ENCODE data around the gene TBC1D9. TPM values are rescaled to one million over a fixed set of nuclear protein-coding genes. Genes with fewer than 3 reads are reported as not detected.

TBC1D9 gene
- total RNA-seq, 1 experiment from 2014 or later: 0.70 TPM

- TF ChIP-seq E2F5 (CRISPR knock-in tag; IDR thresholded peaks at IDR 0.05): no peak
- no peak for TF ChIP-seq E2F1 (CRISPR knock-in tag; IDR thresholded peaks at IDR 0.05)
These were observed 13.4 kb downstream of the TBC1D9 start (continued) for GRCh38 chr4:140742838-140743193.

DNA sequence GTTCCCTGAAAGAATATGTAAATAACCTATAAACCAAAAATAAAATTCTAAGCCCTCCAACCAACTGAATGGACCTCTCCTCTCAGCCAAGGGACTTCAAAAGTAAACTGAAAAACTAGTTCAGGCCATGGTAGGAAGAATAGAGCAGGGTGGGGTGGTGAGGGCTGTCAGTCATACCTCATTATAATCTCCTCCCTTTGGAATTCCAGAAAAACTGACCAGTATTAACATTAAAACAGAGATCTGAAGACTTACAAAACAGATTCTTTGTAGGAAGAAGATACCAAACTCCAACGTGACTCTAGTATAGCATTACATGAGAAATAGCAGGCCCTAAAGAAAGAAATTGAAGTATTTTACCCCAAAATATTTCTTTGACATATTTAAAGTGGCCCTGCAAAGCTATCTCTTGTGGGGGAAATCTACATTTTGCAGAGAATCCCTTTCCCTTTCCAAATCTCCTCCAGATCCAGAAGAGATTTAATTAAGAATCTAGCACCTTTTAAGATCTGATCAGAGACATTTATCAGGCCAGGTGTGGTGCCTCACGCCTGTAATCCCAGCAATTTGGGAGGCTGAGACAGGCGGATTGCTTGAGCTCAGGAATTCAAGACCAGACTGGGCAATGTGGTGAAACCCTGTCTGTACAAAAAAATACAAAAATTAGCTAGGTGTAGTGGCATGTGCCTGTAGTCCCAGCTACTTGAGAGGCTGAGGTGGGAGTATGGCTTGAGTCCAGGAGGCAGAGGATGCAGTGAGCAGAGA lies 15.1 kb downstream of the TBC1D9 start:
- ATAC-seq (no peak), DNase-seq (ENCODE audit: low spot score) (no peak)
- Mint-ChIP-seq H3K36me3 (no peaks in the 10 kb centered on the region), H3K4me1 (peaks cover 72% of the 10 kb centered on the region), H3K27ac (no peak overlapping the region), H3K27me3 (ENCODE audit: low read depth) (no peaks in the 10 kb centered on the region; the same call in 1 of the 2 replicates), H3K4me3 (no peak overlapping the region), H3K9me3 (no peaks in the 10 kb centered on the region)
- TF ChIP-seq PRDM15 (CRISPR knock-in tag; IDR thresholded peaks at IDR 0.05): no peak
- TF ChIP-seq E2F1 (CRISPR knock-in tag; IDR thresholded peaks at IDR 0.05): no peak
- ChIA-PET CTCF (no interaction called here), POLR2A (no interaction called here)

GRCh38 chr4:140740422-140740821 lies 15.8 kb downstream of the TBC1D9 start:
- Mint-ChIP-seq H3K4me1 (peaks cover 79% of the 10 kb centered on the region), H3K27me3 (ENCODE audit: low read depth) (no peaks in the 10 kb centered on the region; the same call in 1 of the 2 replicates), H3K36me3 (no peaks in the 10 kb centered on the region), H3K27ac (no peak overlapping the region), H3K4me3 (no peak overlapping the region), H3K9me3 (no peaks in the 10 kb centered on the region)
- ATAC-seq (no peak), DNase-seq (ENCODE audit: low spot score) (no peak)
- ChIA-PET POLR2A (no interaction called here), CTCF (no interaction called here)
- TF ChIP-seq ERG (CRISPR knock-in tag; IDR thresholded peaks at IDR 0.05) (no peak), AFF4 (CRISPR knock-in tag; IDR thresholded peaks at IDR 0.05; ENCODE audit: borderline replicate concordance) (no peak), MXD4 (CRISPR knock-in tag; IDR thresholded peaks at IDR 0.05; ENCODE audit: borderline replicate concordance) (no peak), JUN (CRISPR knock-in tag; IDR thresholded peaks at IDR 0.05) (no peak), GABPB1 (CRISPR knock-in tag; IDR thresholded peaks at IDR 0.05) (no peak), NR2C2 (CRISPR knock-in tag; IDR thresholded peaks at IDR 0.05) (no peak), E2F4 (CRISPR knock-in tag; IDR thresholded peaks at IDR 0.05; ENCODE audit: borderline replicate concordance, low read depth) (no peak), CDX4 (CRISPR knock-in tag; IDR thresholded peaks at IDR 0.05; ENCODE audit: borderline replicate concordance) (no peak), ZNF423 (CRISPR knock-in tag; IDR thresholded peaks at IDR 0.05) (no peak), GTF2I (CRISPR knock-in tag; conservative IDR thresholded peaks at IDR 0.05) (no peak), TP53 (CRISPR knock-in tag; IDR thresholded peaks at IDR 0.05) (no peak), CBFB (CRISPR knock-in tag; IDR thresholded peaks at IDR 0.05; ENCODE audit: low read depth) (no peak)
- TF ChIP-seq, protein P1, sequence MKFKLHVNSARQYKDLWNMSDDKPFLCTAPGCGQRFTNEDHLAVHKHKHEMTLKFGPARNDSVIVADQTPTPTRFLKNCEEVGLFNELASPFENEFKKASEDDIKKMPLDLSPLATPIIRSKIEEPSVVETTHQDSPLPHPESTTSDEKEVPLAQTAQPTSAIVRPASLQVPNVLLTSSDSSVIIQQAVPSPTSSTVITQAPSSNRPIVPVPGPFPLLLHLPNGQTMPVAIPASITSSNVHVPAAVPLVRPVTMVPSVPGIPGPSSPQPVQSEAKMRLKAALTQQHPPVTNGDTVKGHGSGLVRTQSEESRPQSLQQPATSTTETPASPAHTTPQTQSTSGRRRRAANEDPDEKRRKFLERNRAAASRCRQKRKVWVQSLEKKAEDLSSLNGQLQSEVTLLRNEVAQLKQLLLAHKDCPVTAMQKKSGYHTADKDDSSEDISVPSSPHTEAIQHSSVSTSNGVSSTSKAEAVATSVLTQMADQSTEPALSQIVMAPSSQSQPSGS (CRISPR knock-in tag; IDR thresholded peaks at IDR 0.05; ENCODE audit: borderline replicate concordance, low read depth): no peak

All from WTC11 (cell line).